Endothelial cell (in vitro differentiated cells): ENCODE measurements around the gene RPL28. TPM values are rescaled to one million over a fixed set of nuclear protein-coding genes. Genes with fewer than 3 reads are reported as not detected.

Experiments used
- DNase-seq: peaks from one replicate; pipeline ENCODE4 v3.0.0; 2021; ENCODE audit warnings: low spot score
- H3K27ac Mint-ChIP-seq: one replicate; pipeline ENCODE4 v1.8.0; 2021; ENCODE audit warnings: mixed read lengths, inconsistent platforms; ENCODE audit not compliant: unreplicated experiment
- H3K27me3 Mint-ChIP-seq: one replicate; pipeline ENCODE4 v1.8.0; 2021; ENCODE audit warnings: mild to moderate bottlenecking, moderate library complexity, mixed read lengths, inconsistent platforms; ENCODE audit not compliant: unreplicated experiment
- H3K36me3 Mint-ChIP-seq: one replicate; pipeline ENCODE4 v1.8.0; 2021; ENCODE audit warnings: mild to moderate bottlenecking, low read depth, mixed read lengths, inconsistent platforms; ENCODE audit not compliant: unreplicated experiment
- H3K4me1 Mint-ChIP-seq: one replicate; pipeline ENCODE4 v1.8.0; 2021; ENCODE audit warnings: mild to moderate bottlenecking, mixed read lengths, inconsistent platforms; ENCODE audit not compliant: unreplicated experiment
- H3K4me3 Mint-ChIP-seq: one replicate; pipeline ENCODE4 v1.8.0; 2021; ENCODE audit warnings: mild to moderate bottlenecking, mixed read lengths, inconsistent platforms; ENCODE audit not compliant: unreplicated experiment
- H3K9me3 Mint-ChIP-seq: one replicate; pipeline ENCODE4 v1.8.0; 2021; ENCODE audit warnings: mixed read lengths, inconsistent platforms; ENCODE audit not compliant: unreplicated experiment
- total RNA-seq: library from RNA; stranded (reverse); fragmentation: NEBNext Ultra II Directional; extraction: Animal tissue kit (Norgen Biotek cat#: 25700); gene quantifications from one replicate; pipeline ENCODE4 v1.2.1, GENCODE V29; 2021; ENCODE audit not compliant: unreplicated experiment
- TF ChIP-seq, protein P1 (sequence below): fragments of 200-600 bp; sonication (generic); IDR thresholded peaks from one replicate; pipeline ENCODE4 v1.5.0; 2021; ENCODE audit warnings: antibody characterized with exemption; ENCODE audit not compliant: unreplicated experiment

Gene RPL28
- total RNA-seq, 1 donor from 2014 or later = 3,792 TPM

- Mint-ChIP-seq H3K9me3 (no peaks in the 10 kb centered on the region), H3K4me1 (peaks cover 9% of the 10 kb centered on the region), H3K27me3 (peaks cover 28% of the 10 kb centered on the region), H3K36me3 (peaks cover 4% of the 10 kb centered on the region), H3K27ac (peak overlapping the region; percentile 18), H3K4me3 (no peak overlapping the region)
- TF ChIP-seq, protein P1, sequence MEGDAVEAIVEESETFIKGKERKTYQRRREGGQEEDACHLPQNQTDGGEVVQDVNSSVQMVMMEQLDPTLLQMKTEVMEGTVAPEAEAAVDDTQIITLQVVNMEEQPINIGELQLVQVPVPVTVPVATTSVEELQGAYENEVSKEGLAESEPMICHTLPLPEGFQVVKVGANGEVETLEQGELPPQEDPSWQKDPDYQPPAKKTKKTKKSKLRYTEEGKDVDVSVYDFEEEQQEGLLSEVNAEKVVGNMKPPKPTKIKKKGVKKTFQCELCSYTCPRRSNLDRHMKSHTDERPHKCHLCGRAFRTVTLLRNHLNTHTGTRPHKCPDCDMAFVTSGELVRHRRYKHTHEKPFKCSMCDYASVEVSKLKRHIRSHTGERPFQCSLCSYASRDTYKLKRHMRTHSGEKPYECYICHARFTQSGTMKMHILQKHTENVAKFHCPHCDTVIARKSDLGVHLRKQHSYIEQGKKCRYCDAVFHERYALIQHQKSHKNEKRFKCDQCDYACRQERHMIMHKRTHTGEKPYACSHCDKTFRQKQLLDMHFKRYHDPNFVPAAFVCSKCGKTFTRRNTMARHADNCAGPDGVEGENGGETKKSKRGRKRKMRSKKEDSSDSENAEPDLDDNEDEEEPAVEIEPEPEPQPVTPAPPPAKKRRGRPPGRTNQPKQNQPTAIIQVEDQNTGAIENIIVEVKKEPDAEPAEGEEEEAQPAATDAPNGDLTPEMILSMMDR = no peak
- DNase-seq = no peak
These were observed 37.3 kb upstream of the RPL28 start for GRCh38 chr19:55348317-55349034.

GRCh38 chr19:55350620-55351315 lies 35.0 kb upstream of the RPL28 start:
- TF ChIP-seq, protein P1 = no peak
- Mint-ChIP-seq H3K36me3 (no peaks in the 10 kb centered on the region), H3K27me3 (peaks cover 30% of the 10 kb centered on the region), H3K9me3 (no peaks in the 10 kb centered on the region), H3K27ac (no peak overlapping the region), H3K4me3 (peak overlapping the region; percentile 51), H3K4me1 (peaks cover 9% of the 10 kb centered on the region)
- DNase-seq = no peak

DNA sequence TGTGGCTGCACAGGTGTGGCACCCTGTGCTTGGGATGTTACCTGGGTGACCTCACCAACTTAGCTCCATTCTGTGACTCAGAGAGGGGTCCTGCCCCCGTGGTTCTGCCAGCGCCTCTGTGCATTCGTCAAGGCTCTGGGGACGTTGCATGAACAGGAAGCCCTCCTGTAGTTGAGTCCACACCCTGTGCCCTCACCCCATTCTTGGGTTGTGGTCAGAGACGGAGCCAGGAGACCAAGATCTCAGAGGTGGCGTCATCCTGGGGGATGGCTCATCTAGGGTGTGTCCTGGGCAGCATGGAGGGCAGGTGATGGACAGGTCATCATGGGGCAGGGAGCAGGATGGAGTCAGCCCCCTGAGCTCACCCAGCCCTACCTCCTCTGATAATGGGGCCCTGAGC lies 33.7 kb upstream of the RPL28 start:
- Mint-ChIP-seq H3K27ac (no peak overlapping the region), H3K27me3 (peaks cover 33% of the 10 kb centered on the region), H3K36me3 (no peaks in the 10 kb centered on the region), H3K4me3 (no peak overlapping the region), H3K9me3 (no peaks in the 10 kb centered on the region), H3K4me1 (peaks cover 9% of the 10 kb centered on the region)
- TF ChIP-seq, protein P1 = no peak
- DNase-seq = no peak

DNA sequence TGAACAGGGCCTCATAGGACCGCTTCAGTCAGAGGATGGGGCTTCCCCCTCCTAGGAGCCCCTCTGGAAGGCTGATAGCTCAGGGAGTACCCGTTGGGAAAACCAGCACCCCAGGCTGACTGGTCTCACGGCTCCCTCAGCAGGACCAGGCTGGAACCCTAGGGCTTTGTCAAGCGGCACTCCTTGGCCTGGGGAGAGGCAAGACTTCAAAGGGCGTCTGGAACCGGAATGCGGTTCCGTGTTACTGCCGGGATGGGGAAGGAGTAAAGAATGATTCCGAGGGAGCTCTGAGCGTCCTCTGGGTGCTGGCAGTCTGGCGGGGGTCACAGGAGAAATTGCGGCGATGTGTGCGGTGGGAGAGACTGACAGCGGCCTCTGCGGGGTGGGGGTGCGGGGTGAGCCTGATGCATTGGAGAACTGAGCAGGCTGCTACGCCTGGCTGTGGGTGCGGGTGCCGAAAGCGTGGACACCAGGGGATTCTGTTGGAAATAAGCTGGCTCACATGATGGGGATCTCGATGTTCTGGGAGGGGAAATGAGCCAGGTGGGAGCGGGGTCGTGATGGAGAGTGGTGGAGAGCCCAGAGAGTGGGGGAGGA lies 33.1 kb upstream of the RPL28 start:
- Mint-ChIP-seq H3K27ac (no peak overlapping the region), H3K4me3 (no peak overlapping the region)
- TF ChIP-seq, protein P1 = no peak

More for the DNA sequence above, 33.1 kb upstream of the RPL28 start:
- no peak for DNase-seq
- H3K27me3 Mint-ChIP-seq = peaks cover 38% of the 10 kb centered on the region
- H3K9me3 Mint-ChIP-seq = no peaks in the 10 kb centered on the region
- H3K36me3 Mint-ChIP-seq = no peaks in the 10 kb centered on the region
- H3K4me1 Mint-ChIP-seq = peaks cover 9% of the 10 kb centered on the region
